ENCODE results near the gene ZMAT5.
A peak's percentile ranks its signal among the peaks of the same experiment; 100 is the strongest.

- peak; percentile 98 for TF ChIP-seq GATA2 (IDR thresholded peaks at IDR 0.05; ENCODE audit: low read depth, low read length)
- TF ChIP-seq GATA3 (IDR thresholded peaks at IDR 0.05; ENCODE audit: low read depth, low read length) = no peak
Measured at GRCh38 chr22:29710922-29711593, 55.7 kb downstream of the ZMAT5 start.
